SK-N-DZ (cell line): ENCODE data around the gene PLCG2.
"Not testable (repeated sequence)": the region's sequence is repeated elsewhere in the genome, so short reads cannot be mapped to it uniquely, and the experiment has no call there.

Source experiments
- DNase-seq: peaks from one replicate; pipeline ENCODE4 v3.0.0-alpha.2; 2015; ENCODE audit warnings: low spot score

PLCG2 gene

DNA sequence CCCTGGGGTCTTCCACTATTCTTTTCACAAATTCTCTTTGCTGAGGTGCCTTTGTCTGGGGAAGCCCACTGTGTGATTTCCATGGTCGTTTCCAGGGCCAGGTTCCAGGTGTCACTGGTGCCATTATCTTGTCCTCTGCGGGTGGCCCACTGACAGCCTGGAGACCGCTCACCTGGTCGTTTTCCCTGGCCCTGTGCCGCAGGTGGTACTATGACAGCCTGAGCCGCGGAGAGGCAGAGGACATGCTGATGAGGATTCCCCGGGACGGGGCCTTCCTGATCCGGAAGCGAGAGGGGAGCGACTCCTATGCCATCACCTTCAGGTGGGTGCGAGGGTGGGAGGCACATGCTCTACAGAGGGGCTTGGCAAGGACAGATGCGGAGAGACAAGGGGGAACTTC lies 133.3 kb downstream of the PLCG2 start:
- no peak for DNase-seq

DNA sequence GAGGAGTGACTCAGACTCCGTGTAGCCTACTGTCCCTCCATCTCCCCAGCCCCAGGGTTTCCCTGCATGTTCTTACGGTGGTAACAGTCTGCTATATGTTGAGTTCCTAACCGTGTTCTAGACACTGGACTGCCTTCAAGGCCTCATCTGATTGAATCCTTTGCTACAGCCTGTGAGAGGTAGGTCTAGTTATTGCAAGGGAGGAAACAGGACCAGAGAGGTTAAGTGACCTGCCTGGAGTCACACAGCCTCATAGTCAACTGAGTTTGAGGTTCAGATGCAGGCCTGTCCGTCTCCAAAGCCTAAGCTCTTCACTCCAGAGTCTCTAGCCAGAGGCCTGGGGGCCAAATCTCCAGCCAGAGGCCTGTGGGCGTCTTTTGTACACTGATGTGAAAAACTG lies 134.1 kb downstream of the PLCG2 start:
- no peak for DNase-seq

DNA sequence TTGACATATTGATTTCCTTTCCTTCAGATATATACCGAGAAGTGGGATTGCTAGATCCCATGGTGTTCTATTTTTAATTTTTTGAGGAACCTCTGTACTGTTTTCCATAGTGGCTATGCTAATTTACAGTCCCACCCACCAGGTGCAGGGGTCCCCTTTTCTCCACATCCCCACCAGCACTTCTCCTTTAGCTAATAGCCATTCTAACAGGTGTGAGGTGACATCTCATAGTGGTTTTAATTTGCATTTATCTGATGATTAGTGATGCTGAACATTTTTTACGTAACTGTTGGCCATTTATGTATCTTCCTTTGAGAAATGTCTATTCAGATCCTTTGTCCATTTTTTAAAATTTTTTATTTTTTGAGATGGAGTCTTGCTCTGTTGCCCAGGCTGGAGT lies 138.3 kb downstream of the PLCG2 start:
- no peak for DNase-seq

DNA sequence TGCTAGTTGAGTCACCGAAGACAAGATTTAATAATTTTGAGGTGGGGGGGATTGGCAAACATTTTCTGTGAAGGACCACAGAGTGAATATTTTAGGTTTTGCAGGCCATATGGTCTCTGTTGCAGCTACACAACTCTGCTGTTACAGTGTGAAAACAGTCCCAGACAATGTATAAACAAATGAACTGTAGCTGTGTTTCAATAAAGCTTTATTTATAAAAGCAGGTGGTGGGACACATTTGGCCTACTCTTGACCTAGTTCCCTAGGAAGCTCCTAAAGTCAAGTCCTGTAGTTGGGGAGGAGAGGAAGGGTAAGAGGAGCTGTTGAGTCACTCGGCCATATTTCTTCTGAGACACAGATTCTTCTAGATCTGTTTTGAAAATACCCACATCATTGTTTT lies 139.8 kb downstream of the PLCG2 start:
- DNase-seq, result no peak

DNA sequence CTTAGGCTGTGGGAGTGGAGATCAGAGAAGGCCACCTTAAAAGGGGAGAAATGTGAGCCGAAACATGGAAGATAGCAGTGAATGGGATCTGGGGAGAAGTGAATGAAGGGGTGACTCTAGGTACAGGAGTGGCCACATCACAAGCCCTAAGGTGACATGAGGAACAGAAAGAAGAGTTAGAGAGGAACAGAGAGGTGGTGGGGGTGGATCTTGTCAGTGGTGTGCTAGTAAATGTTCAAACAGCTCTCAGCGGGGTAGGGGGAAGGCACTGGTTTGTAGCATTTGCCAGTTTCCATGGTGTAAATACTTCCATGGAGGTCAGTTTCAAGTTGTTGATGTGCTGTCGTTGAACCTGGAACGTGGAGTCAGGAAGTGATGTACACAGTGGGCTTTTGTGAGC lies 141.4 kb downstream of the PLCG2 start:
- DNase-seq, result no peak

DNA sequence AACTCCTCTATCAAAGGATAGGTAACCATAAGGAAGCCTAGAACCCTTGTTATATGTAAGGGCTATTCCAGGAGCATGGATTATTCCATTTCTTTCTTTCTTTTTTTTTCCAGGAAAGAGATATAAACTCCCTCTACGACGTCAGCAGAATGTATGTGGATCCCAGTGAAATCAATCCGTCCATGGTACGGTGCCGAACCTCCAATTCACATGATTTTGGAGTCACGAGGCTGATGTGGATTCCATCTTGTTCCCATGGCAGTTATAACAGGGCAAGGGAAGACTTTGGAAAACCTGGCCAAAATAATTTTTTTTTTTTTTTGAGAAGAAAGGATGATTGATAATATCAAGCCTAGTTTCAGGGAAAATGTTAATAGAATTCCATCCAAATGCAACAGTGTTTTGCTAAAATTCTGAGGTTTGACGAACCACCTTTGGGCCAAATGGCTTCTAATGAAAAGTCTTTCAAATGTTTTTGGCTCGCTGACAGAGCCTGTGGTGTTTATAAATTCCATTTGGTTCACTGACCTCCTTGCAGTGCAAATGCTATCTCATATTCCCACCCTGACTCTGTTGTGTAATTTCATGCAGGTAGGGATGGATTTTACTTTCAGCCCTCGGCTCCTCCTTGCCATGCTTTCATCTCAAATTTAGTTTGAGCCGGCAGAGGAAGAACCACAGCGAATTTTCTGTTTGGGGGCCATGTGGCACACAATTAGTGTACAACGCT lies 142.2 kb downstream of the PLCG2 start:
- DNase-seq, result no peak

DNA sequence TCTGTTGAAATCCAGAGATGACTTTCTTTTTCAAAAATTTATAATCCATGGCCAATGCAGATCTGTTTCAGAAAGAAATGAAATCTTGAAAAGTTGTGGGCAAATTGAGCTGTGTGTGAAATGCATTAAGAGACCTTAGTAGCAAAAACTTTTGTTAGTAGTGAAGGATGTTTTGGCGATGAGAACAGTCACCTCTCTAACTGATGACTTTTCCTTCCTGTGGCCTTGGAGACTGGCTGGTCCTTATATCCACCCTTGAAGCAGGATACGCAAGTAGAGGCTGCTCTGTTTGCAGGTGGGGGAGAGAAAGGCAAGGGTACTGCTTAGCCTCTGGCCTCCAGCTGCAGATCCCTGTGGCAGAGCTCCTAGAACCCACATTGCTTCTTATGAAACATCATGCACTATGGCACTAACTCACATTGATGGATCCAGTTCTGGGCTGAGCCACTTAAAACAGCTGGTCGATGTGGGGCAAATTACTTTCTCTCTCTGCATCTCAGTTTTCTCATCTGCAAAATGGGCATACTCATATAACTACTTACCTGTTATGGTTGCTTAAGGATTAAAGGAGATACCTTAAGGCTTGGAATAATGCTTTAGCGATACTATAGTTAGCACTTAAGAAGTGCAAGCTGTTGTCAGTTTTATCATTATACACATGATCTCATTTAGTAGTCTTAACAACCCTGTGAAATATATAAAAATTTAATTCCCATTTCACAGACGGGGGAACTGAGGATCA lies 142.9 kb downstream of the PLCG2 start:
- no peak for DNase-seq

DNA sequence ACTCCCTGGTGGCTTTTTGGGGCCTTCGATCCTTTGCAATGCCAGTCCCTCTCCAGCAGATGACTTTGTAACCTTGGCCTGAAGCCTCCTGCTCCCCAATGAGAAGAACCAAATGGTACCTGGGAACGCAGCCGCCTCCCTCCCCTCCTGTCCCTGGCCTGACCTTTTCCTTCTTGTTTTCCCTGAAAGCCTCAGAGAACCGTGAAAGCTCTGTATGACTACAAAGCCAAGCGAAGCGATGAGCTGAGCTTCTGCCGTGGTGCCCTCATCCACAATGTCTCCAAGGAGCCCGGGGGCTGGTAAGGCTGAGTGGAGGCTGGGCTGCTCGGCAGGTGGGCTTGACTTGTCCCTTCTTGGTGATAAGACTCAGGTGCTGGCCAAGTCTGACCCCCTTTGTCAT lies 144.2 kb downstream of the PLCG2 start:
- no peak for DNase-seq

DNA sequence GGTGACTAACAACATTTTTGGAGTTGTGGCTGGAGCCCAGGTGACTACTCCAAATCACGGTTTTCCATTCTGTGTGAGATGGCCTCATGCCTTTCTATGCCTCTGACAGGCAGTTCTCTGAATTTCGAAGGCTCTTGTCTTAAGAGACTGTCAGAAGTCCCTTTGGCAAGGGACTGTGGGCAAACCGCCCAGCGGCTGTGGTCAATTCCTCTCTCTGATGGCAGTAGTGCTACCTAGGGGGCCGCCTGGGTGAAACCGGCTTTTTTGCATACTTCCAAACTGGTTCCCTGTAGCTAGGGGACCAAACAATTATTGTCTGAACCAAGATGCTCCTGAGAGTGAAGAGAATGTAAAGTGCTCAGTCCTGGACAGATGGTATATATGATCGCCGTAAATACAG lies 145.9 kb downstream of the PLCG2 start:
- no peak for DNase-seq

DNA sequence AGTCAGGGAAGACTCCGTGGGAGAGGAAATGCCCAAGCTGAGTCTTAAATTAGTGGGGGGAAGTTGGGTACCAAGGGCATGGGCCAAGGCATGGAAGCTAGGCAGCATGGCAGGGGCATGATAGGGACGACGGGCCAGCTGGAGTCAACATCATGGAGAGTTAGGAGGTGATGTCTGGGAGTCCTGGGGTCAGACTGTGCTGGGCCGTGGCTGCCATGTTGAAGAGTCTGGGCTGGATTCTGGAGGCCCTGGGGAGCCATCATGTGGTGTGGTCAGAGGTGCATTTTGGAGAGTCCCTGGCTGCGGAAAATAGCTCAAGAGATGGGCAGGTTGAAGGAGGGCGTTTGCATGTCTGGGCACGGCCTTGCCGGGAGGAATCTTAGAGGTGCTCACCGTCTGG lies 146.9 kb downstream of the PLCG2 start:
- no peak for DNase-seq

DNA sequence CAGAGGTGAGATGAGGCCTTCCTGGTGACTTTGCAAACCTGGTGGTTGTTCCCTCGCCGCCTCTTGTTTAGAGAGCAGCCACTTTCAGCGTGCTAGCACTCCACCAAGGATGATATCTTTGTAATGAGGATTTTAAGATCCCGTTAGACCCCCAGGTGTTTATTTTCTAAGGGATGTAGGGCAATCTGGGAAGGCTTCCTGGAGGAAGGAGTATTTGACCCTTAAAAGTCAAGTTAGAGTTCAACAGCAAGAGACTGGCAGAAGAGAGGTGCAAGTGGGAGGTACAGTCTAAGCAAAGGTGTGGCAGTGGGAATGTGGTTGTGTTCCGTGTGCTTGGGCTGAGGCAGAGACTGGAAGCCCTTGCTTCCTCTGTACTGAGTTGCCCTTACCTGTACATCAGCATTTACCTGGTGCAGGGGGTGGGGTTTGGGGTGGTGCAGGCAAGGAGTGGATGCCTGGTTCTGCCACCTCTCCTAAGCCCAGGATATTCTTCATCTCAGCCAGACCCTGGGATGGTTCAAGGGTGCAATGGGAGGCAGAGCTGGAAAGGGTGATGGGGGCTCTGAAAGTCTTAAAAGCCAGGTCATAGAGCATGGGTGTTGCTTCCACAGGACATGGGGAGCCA lies 148.6 kb downstream of the PLCG2 start:
- no peak for DNase-seq

DNA sequence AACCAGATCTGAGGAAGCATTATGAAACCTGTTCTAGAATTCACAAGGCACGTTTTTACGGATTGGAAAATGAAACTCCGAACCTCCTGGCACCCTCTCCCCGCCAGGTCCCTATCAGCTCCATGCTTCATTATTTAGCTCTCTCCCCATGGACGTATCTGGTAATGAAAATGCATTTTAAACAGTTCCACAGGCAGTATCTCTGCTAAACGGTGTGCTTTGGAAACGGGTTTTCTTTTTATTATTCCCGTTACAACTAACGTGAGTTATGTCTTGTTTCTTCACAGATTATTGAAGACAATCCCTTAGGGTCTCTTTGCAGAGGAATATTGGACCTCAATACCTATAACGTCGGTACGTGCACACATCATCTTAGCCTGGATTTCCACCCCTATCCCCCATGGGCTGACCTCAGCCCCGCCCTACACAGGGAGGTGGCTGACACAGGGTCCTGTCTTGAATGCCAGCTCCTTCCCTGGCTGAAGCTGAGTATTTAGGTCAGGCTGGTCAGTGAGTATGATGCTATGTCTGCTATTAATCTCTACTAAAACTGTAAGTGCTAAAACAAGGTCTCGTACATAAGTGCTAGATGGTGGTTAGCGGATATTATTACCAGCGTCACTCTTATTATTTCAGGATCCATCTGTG lies 149.3 kb downstream of the PLCG2 start:
- DNase-seq, result no peak

DNA sequence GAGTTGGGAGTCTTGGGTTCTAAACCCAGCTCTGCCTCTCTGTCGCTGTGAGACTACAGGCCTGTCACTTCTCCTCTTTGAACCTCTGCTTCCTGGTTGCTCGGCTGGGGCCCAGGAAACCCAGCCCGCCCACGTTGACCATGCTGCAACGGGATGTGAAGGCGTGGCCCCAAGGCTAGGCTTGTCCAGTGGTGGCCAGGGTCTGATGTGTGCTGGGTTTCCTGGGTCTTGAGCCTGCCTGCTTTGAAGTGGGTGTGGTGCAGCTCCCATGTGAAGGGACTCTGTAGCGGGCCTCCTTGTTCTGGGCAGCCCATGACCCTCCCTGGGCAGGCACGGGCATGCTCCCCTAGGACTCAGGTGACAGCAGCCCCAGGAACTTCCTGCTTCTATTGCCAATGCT lies 149.9 kb downstream of the PLCG2 start:
- no peak for DNase-seq

DNA sequence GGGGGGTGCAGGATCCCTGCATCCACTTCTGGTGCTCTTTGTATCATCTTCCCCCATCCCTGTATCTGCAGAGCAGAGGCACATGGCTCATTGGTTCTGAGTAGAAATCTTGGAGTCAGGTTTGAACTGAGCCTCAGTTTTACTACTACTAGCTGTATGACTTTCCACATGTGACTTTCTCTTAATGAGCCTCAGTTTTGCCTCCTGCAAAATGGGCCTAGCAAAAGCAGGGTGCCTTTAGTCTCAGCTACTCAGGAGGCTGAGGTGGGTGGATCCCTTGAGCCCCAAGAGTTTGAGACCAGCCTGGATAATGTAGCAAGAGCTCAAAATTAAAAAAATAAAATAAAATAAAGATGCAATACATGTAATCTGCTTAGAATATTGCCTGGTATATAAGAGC lies 150.8 kb downstream of the PLCG2 start:
- DNase-seq, result no peak

DNA sequence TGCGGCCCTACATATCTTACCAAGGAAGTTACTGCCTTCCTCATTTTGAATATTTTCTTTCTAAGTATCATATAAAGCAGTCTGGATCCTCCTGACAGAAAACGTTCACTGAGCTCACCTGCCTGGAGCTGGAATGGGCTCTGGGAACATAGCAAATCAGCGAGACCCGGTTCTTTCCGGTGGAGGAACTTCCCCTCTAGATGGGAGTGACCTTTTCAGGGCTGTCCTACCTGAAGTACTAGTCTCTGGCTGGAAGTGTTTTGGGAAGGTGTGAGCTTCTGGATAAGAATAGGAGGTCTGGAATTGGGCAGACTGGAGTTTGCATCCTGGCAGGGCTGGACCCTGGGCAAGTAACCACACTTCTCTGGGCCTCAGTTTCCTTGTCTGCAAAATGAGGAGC lies 152.8 kb downstream of the PLCG2 start:
- no peak for DNase-seq

DNA sequence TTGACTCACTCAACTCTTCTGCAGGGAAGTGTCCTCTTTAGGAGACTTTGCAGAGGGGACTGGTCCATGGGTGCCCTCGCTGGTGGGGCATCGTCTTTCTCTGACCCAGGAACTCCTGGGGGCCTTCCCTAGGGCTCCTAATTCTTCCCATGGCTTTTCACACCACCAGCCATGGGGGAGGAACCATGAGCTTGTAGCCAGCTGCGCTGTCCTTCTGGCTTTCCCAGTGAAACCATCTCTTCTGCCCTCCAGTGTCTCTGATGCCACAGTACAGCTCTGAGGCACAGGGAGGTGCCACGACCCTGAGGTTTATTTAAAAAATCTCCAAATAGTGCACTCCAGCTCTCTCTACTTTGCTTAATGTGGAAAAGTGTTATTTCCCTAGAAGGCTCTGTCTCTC lies 153.6 kb downstream of the PLCG2 start:
- DNase-seq, result no peak

DNA sequence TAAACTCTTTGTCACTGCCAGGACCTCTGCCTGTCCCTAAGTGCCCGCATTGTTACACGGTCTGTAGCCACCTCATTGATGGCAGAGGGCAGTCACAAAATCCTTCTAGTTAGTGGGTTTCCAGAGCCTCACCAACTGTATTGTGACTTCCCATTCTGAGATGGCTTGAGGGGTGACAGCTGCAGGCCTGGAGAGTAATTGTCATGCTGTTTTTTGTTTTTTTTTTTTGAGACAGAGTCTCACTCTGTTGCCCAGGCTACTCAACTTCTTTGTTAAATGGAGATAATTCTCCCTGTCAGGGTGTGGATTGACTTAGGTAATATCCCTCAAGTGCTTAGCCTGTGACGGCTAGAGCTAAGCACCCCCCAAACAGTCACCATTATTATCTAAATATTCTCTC lies 154.3 kb downstream of the PLCG2 start:
- no peak for DNase-seq

DNA sequence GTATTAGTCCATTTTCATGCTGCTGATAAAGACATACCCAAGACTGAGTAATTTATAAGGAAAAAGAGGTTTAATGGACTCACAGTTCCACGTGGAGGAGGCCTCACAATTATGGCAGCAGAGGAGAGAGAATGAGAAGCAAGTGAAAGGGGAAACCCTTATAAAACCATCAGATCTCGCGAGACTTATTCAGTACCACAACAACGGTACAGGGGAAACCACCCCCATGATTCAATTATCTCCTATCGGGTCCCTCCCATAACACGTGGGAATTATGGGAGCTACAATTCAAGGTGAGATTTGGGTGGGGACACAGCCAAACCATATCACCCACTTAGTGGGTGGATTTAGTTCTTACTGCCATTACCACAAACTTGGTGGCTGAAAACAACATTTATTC lies 155.6 kb downstream of the PLCG2 start:
- DNase-seq, result not testable (repeated sequence)

DNA sequence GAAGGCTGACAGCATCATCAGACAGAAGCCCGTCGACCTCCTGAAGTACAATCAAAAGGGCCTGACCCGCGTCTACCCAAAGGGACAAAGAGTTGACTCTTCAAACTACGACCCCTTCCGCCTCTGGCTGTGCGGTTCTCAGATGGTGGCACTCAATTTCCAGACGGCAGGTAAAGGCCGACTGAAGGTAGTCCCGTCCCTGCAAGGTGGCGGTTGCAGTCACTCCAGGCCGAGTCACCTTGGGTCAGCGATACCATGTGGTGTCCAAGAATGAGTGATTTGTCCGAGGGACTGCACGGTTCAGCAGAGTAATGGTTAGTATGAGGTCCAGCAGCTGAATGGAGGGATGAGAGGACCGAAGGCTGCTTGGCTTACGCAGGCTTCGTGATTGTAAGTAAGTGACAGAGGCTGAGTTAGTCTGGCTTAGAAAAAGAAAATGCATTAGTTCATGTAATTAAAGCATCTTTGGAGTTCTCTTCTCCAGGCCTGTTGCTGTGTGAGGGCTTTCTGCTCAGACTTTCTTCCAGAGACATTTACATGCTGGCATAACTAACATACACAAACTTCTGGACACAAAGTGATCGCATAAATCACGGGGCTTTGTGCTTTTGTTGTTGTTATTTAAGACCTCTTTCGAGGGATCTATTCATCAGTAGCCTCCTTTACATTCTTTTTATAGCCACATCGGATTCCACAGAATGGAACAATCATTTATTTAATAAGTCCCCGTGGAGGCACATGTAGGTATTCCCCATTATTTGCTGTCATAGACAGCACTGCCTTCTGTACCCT lies 157.3 kb downstream of the PLCG2 start:
- no peak for DNase-seq

DNA sequence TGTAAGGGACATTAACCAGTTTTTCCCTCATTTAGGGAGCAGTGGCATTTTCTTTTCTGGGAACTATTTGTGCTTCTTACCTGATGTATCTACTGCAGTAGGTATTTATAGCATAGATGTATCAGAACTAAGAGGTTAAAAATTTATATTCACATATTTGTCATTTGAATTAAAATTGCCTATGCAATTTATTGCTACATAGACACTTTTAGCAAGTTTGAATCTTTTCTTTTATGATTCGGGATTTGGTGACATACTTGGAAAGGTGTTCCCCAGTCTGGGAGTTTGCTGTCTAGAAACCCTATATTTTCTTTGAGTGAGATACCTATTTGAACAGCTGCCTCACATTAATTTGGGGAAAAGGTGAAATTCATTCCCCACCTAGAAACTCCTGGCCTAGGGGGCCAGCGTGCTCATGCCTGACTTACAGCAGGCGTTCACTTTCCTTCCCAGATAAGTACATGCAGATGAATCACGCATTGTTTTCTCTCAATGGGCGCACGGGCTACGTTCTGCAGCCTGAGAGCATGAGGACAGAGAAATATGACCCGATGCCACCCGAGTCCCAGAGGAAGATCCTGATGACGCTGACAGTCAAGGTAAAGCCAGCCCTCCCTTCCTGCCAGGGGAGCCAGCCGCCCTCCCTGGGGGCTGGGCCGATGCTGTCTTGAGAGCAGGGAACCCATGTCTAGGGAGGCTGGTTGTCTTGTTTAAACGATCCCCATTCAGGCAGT lies 158.4 kb downstream of the PLCG2 start:
- no peak for DNase-seq
